T-cell (primary cell): ENCODE data around the gene TSC2. TPM values are rescaled to one million over a fixed set of nuclear protein-coding genes. Genes with fewer than 3 reads are reported as not detected.
"Not testable (repeated sequence)": the region's sequence is repeated elsewhere in the genome, so short reads cannot be mapped to it uniquely, and the experiment has no call there.

Experiments
- ATAC-seq, 4 experiments: fragments of 200-7000 bp in 3 of 4; fragments of 150-1000 bp in 1 of 4; cut with Tn5 transposase; replicated peaks in 1 of 4; 1 replicate in 3 of 4; 2 replicates in 1 of 4; pipeline ENCODE4 v1.10.0; 2021; ENCODE audit warnings: moderate library complexity in 3 of 4, mild to moderate bottlenecking in 2 of 4, moderate number of reproducible peaks in 1 of 4
- CTCF ChIA-PET, 2 donors: fragments of 300-600 bp; sonication (Branson Sonifier 250); formaldehyde crosslinking; loops; one replicate each; lab custom pipeline; 2022; ENCODE audit warnings: antibody characterized with exemption in 2 of 2; lab: Charles Lee
- POLR2A ChIA-PET, 2 donors: fragments of 300-600 bp; sonication (Branson Sonifier 250); formaldehyde crosslinking; loops; one replicate each; lab custom pipeline; 2022; ENCODE audit warnings: antibody characterized with exemption in 2 of 2; lab: Charles Lee
- DNase-seq, 35 experiments: peaks; one replicate each; pipeline versions ENCODE4 v3.0.0 to v3.0.0-alpha.2; 2013 to 2023
- H3K27ac ChIP-seq: one replicate; pipeline ENCODE4 v1.5.1; 2013; ENCODE audit warnings: low read length
- H3K27me3 ChIP-seq, 2 experiments: replicated peaks in 1 of 2; 1 replicate in 1 of 2; 2 replicates in 1 of 2; pipeline versions ENCODE4 v1.6.1 to v1.7.0; 2013; ENCODE audit warnings: low read length in 1 of 2, mixed read lengths in 1 of 2; ENCODE audit not compliant: control insufficient read depth in 2 of 2, insufficient read depth in 2 of 2; ENCODE audit errors: extremely low read depth in 1 of 2
- H3K36me3 ChIP-seq, 2 donors: 1 replicate in 1 of 2; 2 replicates in 1 of 2; pipeline versions ENCODE4 v1.6.1 to v1.7.0; 2013; ENCODE audit warnings: low read length in 1 of 2; ENCODE audit not compliant: control insufficient read depth in 2 of 2, insufficient read depth in 1 of 2; ENCODE audit errors: extremely low read depth in 1 of 2
- H3K4me1 ChIP-seq, 2 experiments: 1 replicate in 1 of 2; 2 replicates in 1 of 2; pipeline versions ENCODE4 v1.6.1 to v1.7.0; 2013; ENCODE audit warnings: low read length in 2 of 2, mixed read lengths in 1 of 2; ENCODE audit not compliant: insufficient read depth in 2 of 2, control insufficient read depth in 1 of 2; ENCODE audit errors: extremely low read depth in 1 of 2
- H3K4me3 ChIP-seq, 2 donors: 1 replicate in 1 of 2; 2 replicates in 1 of 2; pipeline versions ENCODE4 v1.5.1 to v1.7.0; 2013; ENCODE audit warnings: mild to moderate bottlenecking in 2 of 2, low read length in 1 of 2, moderate library complexity in 1 of 2; ENCODE audit not compliant: control insufficient read depth in 1 of 2; ENCODE audit errors: extremely low read depth in 1 of 2
- H3K9me3 ChIP-seq: 2 replicates; pipeline ENCODE4 v1.7.0; 2013
- H3K27ac Mint-ChIP-seq, 2 donors: one replicate each; pipeline ENCODE4 v1.8.0; 2020 to 2021; ENCODE audit warnings: mild to moderate bottlenecking in 2 of 2, mixed read lengths in 2 of 2
- H3K27me3 Mint-ChIP-seq, 2 donors: one replicate each; pipeline ENCODE4 v1.8.0; 2021 to 2022; ENCODE audit warnings: mixed read lengths in 2 of 2
- H3K36me3 Mint-ChIP-seq: one replicate; pipeline ENCODE4 v1.8.0; 2021; ENCODE audit warnings: mixed read lengths
- H3K4me1 Mint-ChIP-seq, 3 donors: one replicate each; pipeline ENCODE4 v1.8.0; 2020 to 2022; ENCODE audit warnings: mixed read lengths in 3 of 3, mild to moderate bottlenecking in 1 of 3
- H3K4me3 Mint-ChIP-seq, 3 donors: one replicate each; pipeline ENCODE4 v1.8.0; 2020 to 2022; ENCODE audit warnings: mild to moderate bottlenecking in 3 of 3, mixed read lengths in 3 of 3, moderate library complexity in 3 of 3
- H3K9me3 Mint-ChIP-seq, 3 donors: one replicate each; pipeline ENCODE4 v1.8.0; 2020 to 2022; ENCODE audit warnings: mixed read lengths in 3 of 3
- WGBS: methylation state at CpG from one replicate; pipeline ENCODE4 v1.1.5; 2013; ENCODE audit warnings: missing lambda C conversion rate; ENCODE audit not compliant: insufficient coverage; 5-methylcytosine and 5-hydroxymethylcytosine counted together
- total RNA-seq, 35 experiments: library from RNA in 6 of 35; stranded (reverse) in 6 of 35; fragments of 120-200 nt in 1 of 35; gene quantifications; one replicate each; pipeline versions ENCODE4 v1.2.1 to v1.2.4 and lab custom pipeline; 2013 to 2026

The TSC2 gene
- total RNA-seq, 5 donors from 2014 or later (not counting 1 experiment from before 2014, with no cell fraction given) = 134 to 181 (median 161) TPM

DNA sequence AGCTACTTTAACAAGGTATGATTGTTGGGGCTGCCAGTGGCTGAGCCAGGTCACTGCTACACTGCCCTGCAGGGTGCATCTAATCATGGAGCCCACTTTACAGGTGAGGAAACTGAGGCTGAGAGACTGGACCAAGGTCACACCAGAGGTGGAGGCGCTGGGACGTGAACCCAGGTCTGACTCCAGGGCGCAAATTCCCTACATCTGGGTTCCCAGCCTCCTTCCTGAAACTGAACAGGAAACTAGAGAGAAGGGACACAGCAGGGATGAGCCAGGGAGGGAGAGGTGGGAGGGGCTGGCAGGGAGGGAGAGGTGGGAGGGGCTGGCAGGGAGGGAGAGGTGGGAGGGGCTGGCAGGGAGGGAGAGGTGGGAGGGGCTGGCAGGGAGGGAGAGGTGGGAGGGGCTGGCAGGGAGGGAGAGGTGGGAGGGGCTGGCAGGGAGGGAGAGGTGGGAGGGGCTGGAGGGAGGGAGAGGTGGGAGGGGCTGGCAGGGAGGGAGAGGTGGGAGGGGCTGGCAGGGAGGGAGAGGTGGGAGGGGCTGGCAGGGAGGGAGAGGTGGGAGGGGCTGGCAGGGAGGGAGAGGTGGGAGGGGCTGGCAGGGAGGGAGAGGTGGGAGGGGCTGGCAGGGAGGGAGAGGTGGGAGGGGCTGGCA, 80.0 kb downstream of the TSC2 start:
- peaks cover 16 to 27% (median 19%) of the 10 kb centered on the region in 3 donors for H3K4me1 Mint-ChIP-seq
- 100% methylated on average over 1 of the region's 3 CpGs for WGBS
- peak in 5 of 35 experiments; percentile 19 to 38 (median 22) for DNase-seq
- H3K27me3 ChIP-seq, POLR2A ChIA-PET, H3K36me3 Mint-ChIP-seq, H3K9me3 ChIP-seq, H3K27ac ChIP-seq, H3K4me3 ChIP-seq, H3K36me3 ChIP-seq, H3K27ac Mint-ChIP-seq, H3K27me3 Mint-ChIP-seq, H3K4me3 Mint-ChIP-seq, CTCF ChIA-PET, H3K9me3 Mint-ChIP-seq: not testable (repeated sequence)
- ATAC-seq = peak in 1 of 4 experiments; percentile 25
- H3K4me1 ChIP-seq = peaks cover 0 to 14% of the 10 kb centered on the region in 2 experiments

- H3K4me3 Mint-ChIP-seq = peak overlapping the region in 1 of 3 donors; percentile 73
- H3K27me3 Mint-ChIP-seq = not testable (repeated sequence)
Measured at GRCh38 chr16:2129251-2129650, 81.5 kb downstream of the TSC2 start.

GRCh38 chr16:2129890-2130447, 82.2 kb downstream of the TSC2 start:
- H3K36me3 Mint-ChIP-seq, DNase-seq, H3K27me3 Mint-ChIP-seq, H3K27ac Mint-ChIP-seq, H3K9me3 ChIP-seq, H3K27me3 ChIP-seq, POLR2A ChIA-PET, H3K4me3 ChIP-seq, H3K36me3 ChIP-seq, ATAC-seq, H3K27ac ChIP-seq, H3K9me3 Mint-ChIP-seq, CTCF ChIA-PET, H3K4me3 Mint-ChIP-seq: not testable (repeated sequence)
- peaks cover 0 to 20% of the 10 kb centered on the region in 2 experiments for H3K4me1 ChIP-seq
- WGBS = 96% methylated on average over 16 of the region's 22 CpGs
- peaks cover 18 to 27% (median 19%) of the 10 kb centered on the region in 3 donors for H3K4me1 Mint-ChIP-seq

More at GRCh38 chr16:2129251-2129650, 81.5 kb downstream of the TSC2 start:
- H3K27ac ChIP-seq, POLR2A ChIA-PET, H3K9me3 Mint-ChIP-seq, H3K9me3 ChIP-seq, H3K36me3 ChIP-seq, H3K4me3 ChIP-seq, CTCF ChIA-PET, ATAC-seq, H3K27ac Mint-ChIP-seq, H3K36me3 Mint-ChIP-seq, H3K27me3 ChIP-seq, DNase-seq: not testable (repeated sequence)
- peaks cover 16 to 27% (median 19%) of the 10 kb centered on the region in 3 donors for H3K4me1 Mint-ChIP-seq
- peaks cover 0 to 14% of the 10 kb centered on the region in 2 experiments for H3K4me1 ChIP-seq
- WGBS = 86% methylated on average over 5 of the region's 11 CpGs

DNA sequence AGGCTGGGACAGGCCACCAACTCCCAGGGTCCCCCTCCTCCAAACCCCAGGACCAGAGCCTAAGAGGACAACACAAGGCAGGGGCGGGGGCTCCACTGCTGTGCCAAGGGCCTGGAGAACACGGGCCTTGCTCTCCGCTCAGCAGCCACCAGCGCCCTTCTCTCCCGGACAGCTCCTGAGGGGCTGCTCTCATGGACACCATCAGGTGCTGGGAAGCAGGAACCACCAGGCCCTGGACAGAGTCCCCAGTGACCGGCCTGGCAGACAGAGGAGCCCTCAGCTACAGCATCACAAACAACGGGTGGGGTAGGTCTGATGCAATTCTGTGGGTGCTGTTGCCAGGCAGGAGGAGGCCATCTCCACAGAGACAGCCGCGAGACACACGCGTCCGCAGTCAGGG, 86.0 kb downstream of the TSC2 start:
- H3K4me3 ChIP-seq, H3K36me3 ChIP-seq, H3K36me3 Mint-ChIP-seq, H3K27me3 ChIP-seq, DNase-seq, H3K27me3 Mint-ChIP-seq, H3K27ac Mint-ChIP-seq, ATAC-seq, H3K27ac ChIP-seq, CTCF ChIA-PET, H3K9me3 Mint-ChIP-seq, POLR2A ChIA-PET, H3K9me3 ChIP-seq: not testable (repeated sequence)
- 100% methylated on average over 4 of the region's 12 CpGs for WGBS
- Mint-ChIP-seq H3K4me3 (peak overlapping the region in 1 of 3 donors; percentile 12), H3K4me1 (peaks cover 9 to 10% (median 9%) of the 10 kb centered on the region in 3 donors)
- H3K4me1 ChIP-seq = peaks cover 0 to 22% of the 10 kb centered on the region in 2 experiments

GRCh38 chr16:2135071-2135470, 87.3 kb downstream of the TSC2 start:
- H3K27me3 Mint-ChIP-seq, H3K36me3 ChIP-seq, H3K27ac ChIP-seq, CTCF ChIA-PET, H3K27me3 ChIP-seq, H3K36me3 Mint-ChIP-seq, H3K9me3 Mint-ChIP-seq, H3K27ac Mint-ChIP-seq, H3K9me3 ChIP-seq, DNase-seq, ATAC-seq: not testable (repeated sequence)
- POLR2A ChIA-PET = interaction anchor here in 1 of 2 donors (0.9 kb wide), 1 partner anchor 20 kb away, joined by 8 read pairs; the partner anchor contains the start of gene TRAF7
- Mint-ChIP-seq H3K4me3 (peak overlapping the region; percentile 64 to 77 (median 65)), H3K4me1 (peaks cover 9 to 10% (median 9%) of the 10 kb centered on the region in 3 donors)
- Histone ChIP-seq H3K4me1 (peaks cover 0 to 16% of the 10 kb centered on the region in 2 experiments), H3K4me3 (peak overlapping the region in 1 of 2 donors; percentile 36)
- 0% methylated on average over 17 of the region's 42 CpGs for WGBS

DNA sequence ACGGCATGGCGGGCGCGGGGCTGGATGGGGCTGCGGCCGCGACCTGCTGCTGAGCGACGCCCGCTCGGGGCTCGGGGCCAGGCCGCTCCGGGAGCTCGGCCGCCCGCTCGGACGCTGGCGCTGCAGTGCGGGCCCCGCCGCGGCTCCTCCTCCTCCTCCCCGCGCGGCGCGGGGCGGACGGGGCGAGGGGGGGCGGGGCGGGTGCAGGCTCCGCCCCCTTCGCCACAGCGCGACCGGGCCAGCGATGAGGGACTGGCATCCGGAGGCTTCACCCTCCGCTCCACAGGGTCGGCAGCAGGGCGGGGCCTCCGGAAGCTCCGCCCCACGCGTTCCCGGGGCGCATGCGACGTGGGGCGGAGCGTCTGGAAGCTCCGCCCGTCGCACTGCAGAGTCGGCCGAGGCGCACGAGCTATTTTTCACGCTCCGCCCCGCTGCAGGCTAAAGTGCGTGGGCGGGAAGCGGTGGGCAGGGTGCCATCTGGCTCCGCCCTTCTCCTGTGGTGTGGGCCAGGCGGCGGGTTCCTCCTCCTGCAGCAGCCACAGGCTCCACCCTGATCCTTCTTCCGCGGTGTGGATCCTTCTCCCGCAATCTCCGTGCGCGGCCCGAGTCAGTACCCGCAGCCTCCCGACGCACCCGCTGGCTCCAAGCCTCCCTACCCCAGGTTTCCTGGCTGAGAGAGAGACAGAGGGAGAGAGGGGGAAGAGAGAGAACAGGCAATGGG, 88.1 kb downstream of the TSC2 start, which contains the start of gene PKD1:
Gene PKD1 (minus strand): TSS at position 129 of the 721 bp plus-strand sequence. CDS start 209 bp downstream, outside the sequence.
- Histone ChIP-seq H3K4me3 (peak within 1 kb of the TSS in 1 of 2 donors; percentile 41), H3K4me1 (peaks cover 0 to 23% of the 10 kb centered on the region in 2 experiments), H3K27ac (peak within 1 kb of the TSS; percentile 53)
- not testable (repeated sequence) for H3K27me3 ChIP-seq, H3K9me3 ChIP-seq, H3K27me3 Mint-ChIP-seq, H3K36me3 Mint-ChIP-seq, H3K36me3 ChIP-seq, H3K9me3 Mint-ChIP-seq
- WGBS = under 1% methylated on average over 34 of the region's 81 CpGs
- H3K4me3 Mint-ChIP-seq = peak within 1 kb of the TSS; percentile 84 to 87 (median 86)
- ChIA-PET CTCF (interaction anchor here in 1 of 2 donors (0.5 to 0.8 kb wide), 2 partner anchors 19 to 113 kb away, joined by 3 to 5 read pairs; partner anchors contain the start of gene TRAF7), POLR2A (interaction anchor here (0.5 to 0.9 kb wide), 3 partner anchors 19 to 776 kb away, joined by 3 to 8 read pairs (median 3); partner anchors contain the start of genes FLYWCH1 (in 1 of the 2), RPS2 (in 1 of the 2) and TRAF7 (in 1 of the 2))
- peak; percentile 78 to 84 (median 82) for ATAC-seq
- DNase-seq = peak; percentile 86 to 99 (median 93)
- peak within 1 kb of the TSS; percentile 95 to 99 for H3K27ac Mint-ChIP-seq
- H3K4me1 Mint-ChIP-seq = peaks cover 11 to 17% (median 13%) of the 10 kb centered on the region in 3 donors
